Breast epithelium (tissue), 3 donors: ENCODE data around the gene IGSF9.

Experiments
- POLR2A ChIP-seq: fragments of 450-650 bp; IDR thresholded peaks from one replicate; pipeline ENCODE4 v1.6.1; 2016; ENCODE audit warnings: antibody characterized with exemption, mild to moderate bottlenecking, moderate library complexity
- POLR2AphosphoS5 ChIP-seq, 3 donors: sonication (generic); formaldehyde crosslinking; IDR thresholded peaks; one replicate each; pipeline ENCODE4 v1.6.1; 2017; ENCODE audit warnings: antibody characterized with exemption in 3 of 3
- TF ChIP-seq, protein P1 (sequence below), 3 donors: fragments of 450-650 bp; IDR thresholded peaks; one replicate each; pipeline ENCODE4 v1.5.1; 2016 to 2017; ENCODE audit warnings: antibody characterized with exemption in 3 of 3, mild to moderate bottlenecking in 3 of 3, moderate library complexity in 3 of 3

DNA sequence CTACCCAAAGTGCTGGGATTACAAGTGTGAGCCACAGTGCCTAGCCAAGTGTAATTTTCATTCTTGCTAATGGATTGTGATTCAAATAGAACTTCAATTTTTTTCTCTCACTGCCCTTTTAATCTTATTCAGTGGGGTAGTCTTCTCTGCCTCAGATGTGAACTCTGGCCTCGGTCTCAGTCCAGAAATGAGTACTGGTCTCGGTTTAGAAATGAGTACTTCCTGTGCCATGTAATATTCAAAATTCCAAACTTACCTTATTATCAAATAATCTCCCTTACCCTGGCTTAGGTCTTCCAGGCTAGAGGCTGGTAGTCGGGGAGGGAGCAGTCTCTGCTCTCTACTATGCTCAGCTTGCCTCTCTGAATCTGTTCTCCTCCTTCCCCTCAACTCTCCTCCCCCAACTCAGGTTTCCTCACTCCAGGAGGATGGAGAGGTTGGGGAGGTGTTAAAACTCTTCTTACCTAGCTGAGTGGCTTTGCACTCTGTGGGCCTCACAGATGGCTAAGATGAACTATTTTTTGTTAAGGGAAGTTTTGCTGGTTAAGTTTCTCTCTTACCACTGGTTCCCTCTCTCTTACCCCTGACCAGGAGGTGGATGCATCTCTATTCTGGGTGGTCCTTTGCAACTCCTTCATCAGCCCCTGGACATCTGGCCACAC lies 13.4 kb upstream of the IGSF9 start:
- TF ChIP-seq, protein P1, sequence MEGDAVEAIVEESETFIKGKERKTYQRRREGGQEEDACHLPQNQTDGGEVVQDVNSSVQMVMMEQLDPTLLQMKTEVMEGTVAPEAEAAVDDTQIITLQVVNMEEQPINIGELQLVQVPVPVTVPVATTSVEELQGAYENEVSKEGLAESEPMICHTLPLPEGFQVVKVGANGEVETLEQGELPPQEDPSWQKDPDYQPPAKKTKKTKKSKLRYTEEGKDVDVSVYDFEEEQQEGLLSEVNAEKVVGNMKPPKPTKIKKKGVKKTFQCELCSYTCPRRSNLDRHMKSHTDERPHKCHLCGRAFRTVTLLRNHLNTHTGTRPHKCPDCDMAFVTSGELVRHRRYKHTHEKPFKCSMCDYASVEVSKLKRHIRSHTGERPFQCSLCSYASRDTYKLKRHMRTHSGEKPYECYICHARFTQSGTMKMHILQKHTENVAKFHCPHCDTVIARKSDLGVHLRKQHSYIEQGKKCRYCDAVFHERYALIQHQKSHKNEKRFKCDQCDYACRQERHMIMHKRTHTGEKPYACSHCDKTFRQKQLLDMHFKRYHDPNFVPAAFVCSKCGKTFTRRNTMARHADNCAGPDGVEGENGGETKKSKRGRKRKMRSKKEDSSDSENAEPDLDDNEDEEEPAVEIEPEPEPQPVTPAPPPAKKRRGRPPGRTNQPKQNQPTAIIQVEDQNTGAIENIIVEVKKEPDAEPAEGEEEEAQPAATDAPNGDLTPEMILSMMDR (IDR thresholded peaks at IDR 0.05), result no peak
- TF ChIP-seq POLR2A, result no peak
- TF ChIP-seq POLR2AphosphoS5 (IDR thresholded peaks at IDR 0.05), result no peak
